ENCODE data around the gene TNPO2.

The TNPO2 gene

DNA sequence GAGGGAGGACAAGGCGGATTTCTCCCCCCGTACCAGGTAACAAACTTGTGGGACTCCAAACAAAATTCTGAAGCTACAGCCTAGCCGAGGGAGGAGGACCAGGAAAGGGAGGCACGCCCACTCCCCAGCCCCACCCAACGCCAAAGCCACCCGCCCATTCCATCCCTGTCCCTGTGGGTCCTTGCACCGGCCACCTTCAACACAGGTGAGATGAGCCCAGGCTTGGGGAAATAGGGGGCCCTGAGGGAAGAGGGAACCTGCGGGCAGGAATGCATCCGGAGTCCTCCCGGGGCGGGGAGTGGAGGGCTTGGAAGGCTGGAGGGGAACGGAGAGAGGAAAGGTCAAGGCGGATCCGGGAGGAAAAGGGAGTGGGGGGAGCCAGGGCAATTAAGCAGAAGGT is 27.9 kb upstream of the TNPO2 start, which contains the start of gene BEST2:
Gene BEST2 (plus strand): TSS at position 157 of the 400 bp plus-strand sequence. CDS start 802 bp downstream, outside the sequence.
- H3K27ac ChIP-seq = no peak within 1 kb of the TSS
- TF ChIP-seq, protein P1, sequence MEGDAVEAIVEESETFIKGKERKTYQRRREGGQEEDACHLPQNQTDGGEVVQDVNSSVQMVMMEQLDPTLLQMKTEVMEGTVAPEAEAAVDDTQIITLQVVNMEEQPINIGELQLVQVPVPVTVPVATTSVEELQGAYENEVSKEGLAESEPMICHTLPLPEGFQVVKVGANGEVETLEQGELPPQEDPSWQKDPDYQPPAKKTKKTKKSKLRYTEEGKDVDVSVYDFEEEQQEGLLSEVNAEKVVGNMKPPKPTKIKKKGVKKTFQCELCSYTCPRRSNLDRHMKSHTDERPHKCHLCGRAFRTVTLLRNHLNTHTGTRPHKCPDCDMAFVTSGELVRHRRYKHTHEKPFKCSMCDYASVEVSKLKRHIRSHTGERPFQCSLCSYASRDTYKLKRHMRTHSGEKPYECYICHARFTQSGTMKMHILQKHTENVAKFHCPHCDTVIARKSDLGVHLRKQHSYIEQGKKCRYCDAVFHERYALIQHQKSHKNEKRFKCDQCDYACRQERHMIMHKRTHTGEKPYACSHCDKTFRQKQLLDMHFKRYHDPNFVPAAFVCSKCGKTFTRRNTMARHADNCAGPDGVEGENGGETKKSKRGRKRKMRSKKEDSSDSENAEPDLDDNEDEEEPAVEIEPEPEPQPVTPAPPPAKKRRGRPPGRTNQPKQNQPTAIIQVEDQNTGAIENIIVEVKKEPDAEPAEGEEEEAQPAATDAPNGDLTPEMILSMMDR (IDR thresholded peaks at IDR 0.05) = no peak
- H3K9me3 ChIP-seq = no peaks in the 10 kb centered on the region
- peaks cover 15% of the 10 kb centered on the region for H3K36me3 ChIP-seq
- no peaks in the 10 kb centered on the region for H3K4me1 ChIP-seq (ENCODE audit: control insufficient read depth in 1 of 2, insufficient read depth in 1 of 2, low read depth in 1 of 2, low read length in 1 of 2)
- H3K27me3 ChIP-seq = peaks cover 71% of the 10 kb centered on the region
- H3K4me3 ChIP-seq (ENCODE audit: low read depth in 1 of 2, low read length in 1 of 2) = no peak within 1 kb of the TSS

DNA sequence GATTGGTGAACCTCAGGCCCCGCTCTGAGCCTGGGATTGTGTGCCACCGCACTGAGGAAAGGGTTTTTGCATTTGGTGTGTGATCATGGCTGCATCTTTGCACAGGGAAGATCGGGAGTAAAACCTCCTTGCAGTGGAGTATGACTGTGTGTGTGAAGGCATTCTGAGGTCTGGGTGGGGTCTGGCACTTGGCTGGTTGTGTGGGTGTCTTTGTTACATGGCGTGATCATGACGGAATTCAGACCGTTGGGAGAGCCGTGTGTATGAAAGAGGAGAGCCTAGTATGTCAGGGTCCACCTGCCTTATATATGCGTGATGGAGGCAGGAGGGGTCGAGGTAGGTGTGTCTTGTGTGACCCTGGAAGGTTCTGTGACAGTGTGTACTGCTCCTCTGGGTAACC is 27.1 kb upstream of the TNPO2 start:
- H3K9me3 ChIP-seq = no peaks in the 10 kb centered on the region
- peaks cover 23% of the 10 kb centered on the region for H3K36me3 ChIP-seq
- H3K4me1 ChIP-seq (ENCODE audit: control insufficient read depth in 1 of 2, insufficient read depth in 1 of 2, low read depth in 1 of 2, low read length in 1 of 2) = no peaks in the 10 kb centered on the region
- no peak overlapping the region for H3K4me3 ChIP-seq (ENCODE audit: low read depth in 1 of 2, low read length in 1 of 2)
- peaks cover 63% of the 10 kb centered on the region for H3K27me3 ChIP-seq
- no peak overlapping the region for H3K27ac ChIP-seq
- TF ChIP-seq, protein P1 (IDR thresholded peaks at IDR 0.05) = no peak

DNA sequence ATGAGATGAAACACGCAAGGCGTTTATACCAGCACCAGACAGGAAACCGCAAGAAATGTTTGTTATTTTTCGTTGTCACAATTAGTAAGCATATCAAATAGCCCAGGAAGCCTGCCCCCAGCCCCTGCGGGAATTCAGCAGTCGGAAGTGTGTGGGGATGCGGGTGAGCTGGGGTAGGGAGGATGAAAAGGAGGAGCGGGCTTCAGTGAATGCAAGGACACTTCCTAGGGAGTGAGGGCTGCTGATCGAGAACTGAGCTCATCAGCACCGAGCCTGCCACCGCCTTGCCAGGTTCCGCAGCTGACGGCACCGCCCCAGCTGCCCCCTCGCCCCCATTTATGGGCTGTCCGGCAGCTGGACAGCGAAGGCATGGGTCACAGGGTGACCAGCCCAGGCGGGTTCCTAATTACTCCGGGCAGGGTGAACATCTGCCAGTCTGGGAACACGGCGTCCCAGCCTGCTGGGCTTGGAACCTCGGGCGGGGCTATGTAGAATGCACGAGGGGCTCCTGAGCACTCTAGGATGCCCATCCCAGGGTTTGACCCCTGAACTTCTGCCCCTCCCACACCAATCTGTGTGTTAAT is 26.3 kb upstream of the TNPO2 start:
- H3K4me3 ChIP-seq (ENCODE audit: low read depth in 1 of 2, low read length in 1 of 2) = no peak overlapping the region
- peaks cover 31% of the 10 kb centered on the region for H3K36me3 ChIP-seq
- H3K4me1 ChIP-seq (ENCODE audit: control insufficient read depth in 1 of 2, insufficient read depth in 1 of 2, low read depth in 1 of 2, low read length in 1 of 2) = no peaks in the 10 kb centered on the region
- H3K9me3 ChIP-seq = no peaks in the 10 kb centered on the region
- peaks cover 57% of the 10 kb centered on the region for H3K27me3 ChIP-seq
- TF ChIP-seq, protein P1 (IDR thresholded peaks at IDR 0.05) = no peak
- no peak overlapping the region for H3K27ac ChIP-seq

DNA sequence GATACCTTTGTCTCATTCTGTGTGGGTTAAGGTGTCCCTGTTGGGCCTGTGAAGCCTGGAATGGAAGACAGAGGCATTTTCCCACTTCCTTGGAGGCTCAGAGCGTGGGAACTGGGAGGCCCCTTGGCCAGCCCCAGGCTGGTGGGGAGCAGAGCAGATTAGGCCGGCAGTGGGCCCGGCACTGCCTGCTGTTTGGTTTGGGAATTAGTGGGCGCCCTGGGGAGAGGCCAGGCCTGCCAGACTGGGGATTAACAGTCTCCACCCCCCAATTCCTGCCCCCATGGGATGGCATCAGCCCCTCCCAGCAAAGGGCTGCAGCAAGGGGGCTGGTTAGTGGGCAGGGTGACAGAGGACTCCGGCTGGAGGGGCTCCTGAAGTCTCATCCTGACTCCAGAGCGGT is 24.8 kb upstream of the TNPO2 start:
- TF ChIP-seq, protein P1 (IDR thresholded peaks at IDR 0.05) = no peak
- Histone ChIP-seq H3K4me3 (ENCODE audit: low read depth in 1 of 2, low read length in 1 of 2) (no peak overlapping the region), H3K9me3 (no peaks in the 10 kb centered on the region)

DNA sequence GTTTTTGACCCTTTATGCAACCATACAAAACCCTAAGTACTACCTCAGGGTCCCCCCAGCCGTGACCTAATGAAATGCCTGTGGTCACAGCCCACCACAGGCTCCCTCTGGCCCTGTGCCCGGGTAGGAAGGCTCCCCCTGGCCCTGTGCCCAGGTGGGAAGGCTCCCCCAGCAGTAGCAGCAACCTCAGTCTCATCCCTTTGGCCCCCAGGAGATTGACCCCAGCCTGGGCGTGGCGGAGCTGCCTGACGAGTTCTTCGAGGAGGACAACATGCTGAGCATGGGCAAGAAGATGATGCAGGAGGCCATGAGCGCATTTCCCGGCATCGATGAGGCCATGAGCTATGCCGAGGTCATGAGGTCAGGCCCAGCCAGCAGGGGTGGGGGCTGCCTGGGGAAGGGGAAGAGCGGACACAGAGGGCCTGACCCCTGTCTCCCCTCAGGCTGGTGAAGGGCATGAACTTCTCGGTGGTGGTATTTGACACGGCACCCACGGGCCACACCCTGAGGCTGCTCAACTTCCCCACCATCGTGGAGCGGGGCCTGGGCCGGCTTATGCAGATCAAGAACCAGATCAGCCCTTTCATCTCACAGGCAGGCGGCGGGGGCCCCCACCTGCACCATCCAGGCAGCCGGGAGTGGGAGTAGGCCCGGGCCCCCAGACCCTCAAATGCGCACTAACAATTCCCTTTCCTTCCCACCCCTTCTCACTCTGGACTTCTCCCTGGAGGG is 21.6 kb upstream of the TNPO2 start:
- Histone ChIP-seq H3K36me3 (peaks cover 45% of the 10 kb centered on the region), H3K27ac (no peak overlapping the region), H3K27me3 (peaks cover 12% of the 10 kb centered on the region), H3K4me1 (ENCODE audit: control insufficient read depth in 1 of 2, insufficient read depth in 1 of 2, low read depth in 1 of 2, low read length in 1 of 2) (no peaks in the 10 kb centered on the region), H3K4me3 (ENCODE audit: low read depth in 1 of 2, low read length in 1 of 2) (no peak overlapping the region), H3K9me3 (no peaks in the 10 kb centered on the region)
- TF ChIP-seq, protein P1 (IDR thresholded peaks at IDR 0.05) = no peak

More for the DNA sequence above, 24.8 kb upstream of the TNPO2 start:
- Histone ChIP-seq H3K36me3 (peaks cover 40% of the 10 kb centered on the region), H3K27me3 (peaks cover 43% of the 10 kb centered on the region), H3K27ac (no peak overlapping the region), H3K4me1 (ENCODE audit: control insufficient read depth in 1 of 2, insufficient read depth in 1 of 2, low read depth in 1 of 2, low read length in 1 of 2) (no peaks in the 10 kb centered on the region)
